Measurements from ENCODE around the gene SLFN12L.
"Not testable (repeated sequence)": the region's sequence is repeated elsewhere in the genome, so short reads cannot be mapped to it uniquely, and the experiment has no call there.

SLFN12L gene

GRCh38 chr17:35479271-35479670 lies 58.2 kb downstream of the SLFN12L start:
- no peak overlapping the region for H3K4me3 ChIP-seq (ENCODE audit: low read depth, low read length)
- TF ChIP-seq CTCF (conservative IDR thresholded peaks at IDR 0.05; ENCODE audit: low read depth, low read length), result no peak
- DNase-seq (ENCODE audit: low read depth), result no peak

- no peak overlapping the region for H3K4me3 ChIP-seq (ENCODE audit: low read depth, low read length)
- no peak for TF ChIP-seq CTCF (conservative IDR thresholded peaks at IDR 0.05; ENCODE audit: low read depth, low read length)
- no peak for DNase-seq (ENCODE audit: low read depth)
Measured at GRCh38 chr17:35477248-35477647, 60.2 kb downstream of the SLFN12L start.

- DNase-seq (ENCODE audit: low read depth), result no peak
- TF ChIP-seq CTCF (conservative IDR thresholded peaks at IDR 0.05; ENCODE audit: low read depth, low read length), result no peak
- no peak overlapping the region for H3K4me3 ChIP-seq (ENCODE audit: low read depth, low read length)
Measured at GRCh38 chr17:35476283-35476820, 61.1 kb downstream of the SLFN12L start.

- H3K4me3 ChIP-seq (ENCODE audit: low read depth, low read length), result no peak overlapping the region
- DNase-seq (ENCODE audit: low read depth), result no peak
- no peak for TF ChIP-seq CTCF (conservative IDR thresholded peaks at IDR 0.05; ENCODE audit: low read depth, low read length)
Measured at GRCh38 chr17:35468475-35468874, 69.0 kb downstream of the SLFN12L start.

- TF ChIP-seq CTCF (conservative IDR thresholded peaks at IDR 0.05; ENCODE audit: low read depth, low read length), result no peak
- no peak overlapping the region for H3K4me3 ChIP-seq (ENCODE audit: low read depth, low read length)
- DNase-seq (ENCODE audit: low read depth), result no peak
Measured at GRCh38 chr17:35467824-35468223, 69.7 kb downstream of the SLFN12L start.

- DNase-seq (ENCODE audit: low read depth), result no peak
- H3K4me3 ChIP-seq (ENCODE audit: low read depth, low read length), result no peak overlapping the region
- no peak for TF ChIP-seq CTCF (conservative IDR thresholded peaks at IDR 0.05; ENCODE audit: low read depth, low read length)
Measured at GRCh38 chr17:35460354-35460851, 77.1 kb downstream of the SLFN12L start.

- DNase-seq (ENCODE audit: low read depth); H3K4me3 ChIP-seq (ENCODE audit: low read depth, low read length): not testable (repeated sequence)
Measured at GRCh38 chr17:35454035-35454434, 83.4 kb downstream of the SLFN12L start.
